Fibroblast of pulmonary artery (primary cell): ENCODE measurements around the gene CDS2.
A peak's percentile ranks its signal among the peaks of the same experiment; 100 is the strongest.

Experiments
- DNase-seq: peaks from one replicate; pipeline ENCODE4 v3.0.0-alpha.2; 2010; ENCODE audit warnings: low read depth
- H3K4me3 ChIP-seq: replicated peaks from 2 replicates; pipeline ENCODE4 v1.5.1; 2011; ENCODE audit warnings: low read depth, mild to moderate bottlenecking, control low read depth, low read length, moderate library complexity
- TF ChIP-seq, protein P1 (sequence below): IDR thresholded peaks from 2 replicates; pipeline ENCODE4 v1.5.1; 2011; ENCODE audit warnings: mild to moderate bottlenecking, control low read depth, low read length, inconsistent platforms; ENCODE audit errors: missing control alignments

The CDS2 gene

GRCh38 chr20:5100684-5101347, 26.0 kb upstream of the CDS2 start:
- H3K4me3 ChIP-seq = no peak overlapping the region
- TF ChIP-seq, protein P1, sequence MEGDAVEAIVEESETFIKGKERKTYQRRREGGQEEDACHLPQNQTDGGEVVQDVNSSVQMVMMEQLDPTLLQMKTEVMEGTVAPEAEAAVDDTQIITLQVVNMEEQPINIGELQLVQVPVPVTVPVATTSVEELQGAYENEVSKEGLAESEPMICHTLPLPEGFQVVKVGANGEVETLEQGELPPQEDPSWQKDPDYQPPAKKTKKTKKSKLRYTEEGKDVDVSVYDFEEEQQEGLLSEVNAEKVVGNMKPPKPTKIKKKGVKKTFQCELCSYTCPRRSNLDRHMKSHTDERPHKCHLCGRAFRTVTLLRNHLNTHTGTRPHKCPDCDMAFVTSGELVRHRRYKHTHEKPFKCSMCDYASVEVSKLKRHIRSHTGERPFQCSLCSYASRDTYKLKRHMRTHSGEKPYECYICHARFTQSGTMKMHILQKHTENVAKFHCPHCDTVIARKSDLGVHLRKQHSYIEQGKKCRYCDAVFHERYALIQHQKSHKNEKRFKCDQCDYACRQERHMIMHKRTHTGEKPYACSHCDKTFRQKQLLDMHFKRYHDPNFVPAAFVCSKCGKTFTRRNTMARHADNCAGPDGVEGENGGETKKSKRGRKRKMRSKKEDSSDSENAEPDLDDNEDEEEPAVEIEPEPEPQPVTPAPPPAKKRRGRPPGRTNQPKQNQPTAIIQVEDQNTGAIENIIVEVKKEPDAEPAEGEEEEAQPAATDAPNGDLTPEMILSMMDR = peak; percentile 75
- DNase-seq = peak; percentile 71

- H3K4me3 ChIP-seq = no peak overlapping the region
- TF ChIP-seq, protein P1 = no peak
- no peak for DNase-seq
Measured at GRCh38 chr20:5104479-5104878, 22.3 kb upstream of the CDS2 start.

DNA sequence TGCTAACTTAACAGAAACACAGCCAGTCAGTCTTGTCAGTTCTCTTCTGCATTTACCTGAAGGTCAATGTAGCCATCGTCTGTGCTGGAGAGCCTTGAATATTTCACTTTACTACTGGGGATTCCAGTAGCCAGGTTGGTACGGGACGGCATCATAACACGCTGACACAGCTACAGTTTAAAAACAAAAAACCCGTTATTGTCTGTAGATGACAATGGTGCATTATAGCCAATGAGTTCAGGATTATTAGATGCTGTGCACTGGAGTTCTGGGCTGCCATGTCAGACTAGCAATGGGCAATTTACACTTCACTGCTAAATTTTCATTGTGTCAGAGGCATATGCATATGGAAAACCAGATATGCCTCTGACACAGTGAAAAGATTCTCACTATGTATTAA, 17.5 kb upstream of the CDS2 start:
- TF ChIP-seq, protein P1 = no peak
- H3K4me3 ChIP-seq = no peak overlapping the region
- DNase-seq = no peak

DNA sequence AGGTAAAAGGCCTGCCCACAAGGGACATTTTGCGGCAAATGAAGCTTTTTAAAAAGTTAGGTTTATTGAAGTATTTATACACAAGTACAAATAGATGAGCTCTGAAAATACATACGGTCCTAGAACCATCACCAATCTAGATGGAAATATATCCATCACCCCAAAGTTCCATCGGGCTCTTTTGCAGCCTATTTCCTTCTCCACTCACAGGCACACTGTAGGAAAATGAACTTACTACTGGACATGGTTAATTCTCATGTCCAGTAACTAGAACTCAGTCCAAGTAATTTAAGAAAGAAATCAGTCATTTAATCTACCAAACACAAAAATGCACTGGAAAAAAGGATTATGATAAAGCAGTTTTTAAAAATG, 13.2 kb upstream of the CDS2 start:
- H3K4me3 ChIP-seq = peak overlapping the region; percentile 100
- TF ChIP-seq, protein P1 = no peak
- DNase-seq = no peak

- no peak overlapping the region for H3K4me3 ChIP-seq
- TF ChIP-seq, protein P1 = no peak
- no peak for DNase-seq
Measured at GRCh38 chr20:5114403-5114802, 12.4 kb upstream of the CDS2 start.

- H3K4me3 ChIP-seq = no peak overlapping the region
- no peak for DNase-seq
- TF ChIP-seq, protein P1 = no peak
Measured at GRCh38 chr20:5116875-5117274, 9.9 kb upstream of the CDS2 start.

GRCh38 chr20:5118220-5119142, 8.3 kb upstream of the CDS2 start:
- no peak for DNase-seq
- peak overlapping the region; percentile 97 for H3K4me3 ChIP-seq
- TF ChIP-seq, protein P1 = no peak
